ENCODE measurements around the gene THSD4. TPM values are rescaled to one million over a fixed set of nuclear protein-coding genes. Genes with fewer than 3 reads are reported as not detected.
A peak's percentile ranks its signal among the peaks of the same experiment; 100 is the strongest.

THSD4 gene
- polyA plus RNA-seq, 2 of the 4 experiments (the other 2 are of a cell fraction), result 15.8 to 40.7 TPM

GRCh38 chr15:71414853-71415252, 299.6 kb downstream of the THSD4 start (continued):
- no peak for TF ChIP-seq ZNF302 (CRISPR knock-in tag; IDR thresholded peaks at IDR 0.05)

GRCh38 chr15:71422530-71423259, 307.4 kb downstream of the THSD4 start:
- POLR2A ChIA-PET, result no interaction called here
- TF ChIP-seq MAX (IDR thresholded peaks at IDR 0.05) (no peak), HEYL (CRISPR knock-in tag; IDR thresholded peaks at IDR 0.05) (no peak), MYC (IDR thresholded peaks at IDR 0.05; ENCODE audit: borderline replicate concordance, low read length) (no peak), BHLHE40 (IDR thresholded peaks at IDR 0.05; ENCODE audit: low read depth, low read length) (no peak), TP53 (CRISPR knock-in tag; IDR thresholded peaks at IDR 0.05) (no peak), ESRRA (IDR thresholded peaks at IDR 0.05; ENCODE audit: borderline replicate concordance, low read length) (no peak), HMGXB4 (CRISPR knock-in tag; IDR thresholded peaks at IDR 0.05; ENCODE audit: borderline replicate concordance) (no peak), HES2 (IDR thresholded peaks at IDR 0.05) (no peak), EP300 (IDR thresholded peaks at IDR 0.05) (no peak)
- H3K4me2 ChIP-seq, result no peak overlapping the region
- H3K4me3 ChIP-seq, result no peak overlapping the region
- CTCF ChIA-PET, result interaction anchor here (1.0 to 5.7 kb wide), 5 partner anchors 9 to 24 kb away, joined by 4 to 48 read pairs (median 5); no protein-coding TSS in a partner anchor
- FAIRE-seq (no peak), ATAC-seq (no peak), DNase-seq (ENCODE audit: low read depth in 1 of 2, low spot score in 1 of 2) (no peak)
- peak overlapping the region; percentile 23 to 58; a peak in 5 of 6 replicates for H3K27ac ChIP-seq
- 0 out of 3 replicates have a peak, but pooled peaks cover 7% of the 10 kb centered on the region for H3K4me1 ChIP-seq
- 89% methylated on average over 5 of the region's 5 CpGs for WGBS (ENCODE audit: missing lambda C conversion rate)
- H3K9me3 ChIP-seq, result no peaks in the 10 kb centered on the region

- WGBS (ENCODE audit: missing lambda C conversion rate), result 64% methylated on average over 2 of the region's 2 CpGs
- POLR2A ChIA-PET, result interaction anchor here (1.1 kb wide), 1 partner anchor 12 kb away, joined by 3 read pairs; no protein-coding TSS in a partner anchor
- ATAC-seq (no peak), FAIRE-seq (no peak), DNase-seq (ENCODE audit: low read depth in 1 of 2, low spot score in 1 of 2) (no peak)
- CTCF ChIA-PET, result interaction anchor here (0.6 to 5.7 kb wide), 6 partner anchors 11 to 731 kb away, joined by 3 to 48 read pairs (median 4); no protein-coding TSS in a partner anchor
- Histone ChIP-seq H3K4me1 (0 out of 3 replicates have a peak, but pooled peaks cover 7% of the 10 kb centered on the region), H3K4me2 (no peak overlapping the region), H3K9me3 (no peaks in the 10 kb centered on the region), H3K27ac (peak overlapping the region; percentile 15 to 58; a peak in 4 of 6 replicates), H3K4me3 (no peak overlapping the region)
- TF ChIP-seq KDM5A (IDR thresholded peaks at IDR 0.05) (no peak), HDAC2 (IDR thresholded peaks at IDR 0.05) (no peak), ZSCAN20 (CRISPR knock-in tag; IDR thresholded peaks at IDR 0.05) (no peak), SMC3 (IDR thresholded peaks at IDR 0.05) (no peak), RAD21 (conservative IDR thresholded peaks at IDR 0.05 in 1 of 2, IDR thresholded peaks at IDR 0.05 in 1 of 2) (no peak), ZC3H11A (IDR thresholded peaks at IDR 0.05) (no peak), ATOH8 (CRISPR knock-in tag; IDR thresholded peaks at IDR 0.05; ENCODE audit: low read depth) (no peak), REST (IDR thresholded peaks at IDR 0.05) (no peak), MAFK (IDR thresholded peaks at IDR 0.05; ENCODE audit: partially characterized antibody) (no peak), TP53 (CRISPR knock-in tag; IDR thresholded peaks at IDR 0.05) (no peak), HOXB5 (CRISPR knock-in tag; IDR thresholded peaks at IDR 0.05) (no peak), POLR2AphosphoS2 (conservative IDR thresholded peaks at IDR 0.05; ENCODE audit: low read length) (no peak), JUN (IDR thresholded peaks at IDR 0.05) (no peak), ZFP36 (IDR thresholded peaks at IDR 0.05; ENCODE audit: borderline replicate concordance, partially characterized antibody) (no peak), CTCF (IDR thresholded peaks at IDR 0.05) (no peak), FOXS1 (CRISPR knock-in tag; IDR thresholded peaks at IDR 0.05) (no peak), CEBPB (IDR thresholded peaks at IDR 0.05) (no peak), MYC (IDR thresholded peaks at IDR 0.05; ENCODE audit: borderline replicate concordance, low read length) (no peak)
Observed at GRCh38 chr15:71424765-71425164, 309.5 kb downstream of the THSD4 start.

Measured in A549 (cell line).